ENCODE results near the gene YEATS2. TPM values are rescaled to one million over a fixed set of nuclear protein-coding genes. Genes with fewer than 3 reads are reported as not detected.

The YEATS2 gene
- polyA plus RNA-seq, 1 donor (not counting 4 experiments of a cell fraction or from before 2014, with no cell fraction given), result 21.7 TPM

- H3K79me2 ChIP-seq (ENCODE audit: control insufficient read depth, insufficient read depth, low read length), result no peaks in the 10 kb centered on the region
- no peaks in the 10 kb centered on the region for H3K27me3 ChIP-seq (ENCODE audit: control insufficient read depth, extremely low read depth, insufficient read depth, low read length)
- H3K36me3 ChIP-seq (ENCODE audit: control insufficient read depth in 2 of 2, extremely low read depth in 1 of 2, insufficient read depth in 2 of 2, low read length in 2 of 2), result peaks cover 0 to 17% of the 10 kb centered on the region in 2 experiments
- H2AFZ ChIP-seq (ENCODE audit: control insufficient read depth, low read length), result no peak overlapping the region
- no peak overlapping the region for H3K4me3 ChIP-seq (ENCODE audit: control insufficient read depth in 2 of 3, extremely low read depth in 1 of 3, insufficient read depth in 2 of 3, low read depth in 1 of 3, low read length in 3 of 3)
- H4K20me1 ChIP-seq (ENCODE audit: control insufficient read depth, extremely low read depth, insufficient read depth, low read length), result no peaks in the 10 kb centered on the region
- no peak overlapping the region for H3K27ac ChIP-seq (ENCODE audit: control insufficient read depth, insufficient read depth, low read length)
- DNase-seq (ENCODE audit: low read depth, low spot score) (no peak), FAIRE-seq (no peak)
- no peak overlapping the region for H3K9ac ChIP-seq (ENCODE audit: control insufficient read depth, extremely low read depth, insufficient read depth, low read length)
- H3K4me1 ChIP-seq (ENCODE audit: control insufficient read depth, extremely low read depth, insufficient read depth, low read length), result no peaks in the 10 kb centered on the region
- TF ChIP-seq CTCF (optimal IDR thresholded peaks at IDR 0.05 in 1 of 3, IDR thresholded peaks at IDR 0.05 in 1 of 3, conservative IDR thresholded peaks at IDR 0.05 in 1 of 3; ENCODE audit: extremely low read depth in 1 of 3, insufficient read depth in 2 of 3, low read length in 3 of 3) (no peak), EZH2 (IDR thresholded peaks at IDR 0.05; ENCODE audit: low read length) (no peak)
- H3K9me1 ChIP-seq (ENCODE audit: control insufficient read depth, extremely low read depth, insufficient read depth, low read length), result no peaks in the 10 kb centered on the region
- H3K4me2 ChIP-seq (ENCODE audit: control insufficient read depth, extremely low read depth, insufficient read depth, low read depth, low read length), result no peak overlapping the region
- no peaks in the 10 kb centered on the region for H3K9me3 ChIP-seq (ENCODE audit: control insufficient read depth, low read depth, low read length)
- dilution Hi-C loops (cut with MboI; ENCODE audit: extremely low pct_ligation_motif_present, low sequenced_read_pairs), result no loop called here
Observed at GRCh38 chr3:183743231-183743630, 45.6 kb downstream of the YEATS2 start.

DNA sequence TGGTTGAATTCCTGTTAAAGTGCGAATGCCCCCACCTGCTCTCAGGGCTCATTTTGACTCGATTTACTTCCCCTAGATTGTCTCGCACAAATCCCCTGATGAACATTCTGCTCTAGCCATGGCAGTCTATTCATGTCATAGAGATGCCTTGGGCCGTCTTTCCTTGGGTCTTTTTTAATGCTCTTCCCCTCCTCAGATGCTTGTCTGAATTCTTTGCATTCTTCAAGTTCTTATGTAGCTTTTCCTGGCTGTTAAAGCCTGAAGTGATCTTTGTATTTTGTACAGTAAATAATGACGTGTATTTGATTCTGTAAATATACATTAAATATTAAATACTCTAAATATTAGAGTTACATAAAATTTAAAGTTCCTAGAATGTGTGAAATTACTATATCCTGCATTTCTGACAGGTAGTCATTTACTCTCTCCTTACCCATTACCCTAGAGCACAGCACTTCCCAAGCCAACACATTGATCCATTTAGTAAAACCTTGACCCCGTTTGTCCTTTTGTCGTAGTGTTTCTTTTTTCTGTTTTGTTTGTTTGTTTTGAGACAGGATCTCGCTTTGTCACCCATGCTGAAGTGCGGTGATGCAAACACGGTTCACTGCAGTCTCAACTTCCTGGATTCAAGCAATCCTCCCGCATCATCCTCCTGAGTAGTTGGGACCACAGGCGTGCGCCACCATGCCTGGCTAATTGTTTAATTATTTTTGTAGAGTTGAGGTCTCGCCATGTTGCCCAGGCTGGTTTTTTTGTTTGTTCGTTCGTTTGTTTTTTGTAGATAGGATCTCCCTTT is 47.9 kb downstream of the YEATS2 start:
- dilution Hi-C loops (cut with MboI; ENCODE audit: extremely low pct_ligation_motif_present, low sequenced_read_pairs), result no loop called here
- no peaks in the 10 kb centered on the region for H3K4me1 ChIP-seq (ENCODE audit: control insufficient read depth, extremely low read depth, insufficient read depth, low read length)
- no peak overlapping the region for H3K9ac ChIP-seq (ENCODE audit: control insufficient read depth, extremely low read depth, insufficient read depth, low read length)
- TF ChIP-seq CTCF (optimal IDR thresholded peaks at IDR 0.05 in 1 of 3, IDR thresholded peaks at IDR 0.05 in 1 of 3, conservative IDR thresholded peaks at IDR 0.05 in 1 of 3; ENCODE audit: extremely low read depth in 1 of 3, insufficient read depth in 2 of 3, low read length in 3 of 3), result no peak
- TF ChIP-seq EZH2 (IDR thresholded peaks at IDR 0.05; ENCODE audit: low read length), result no peak
- H3K4me2 ChIP-seq (ENCODE audit: control insufficient read depth, extremely low read depth, insufficient read depth, low read depth, low read length), result no peak overlapping the region
- H3K27me3 ChIP-seq (ENCODE audit: control insufficient read depth, extremely low read depth, insufficient read depth, low read length), result no peaks in the 10 kb centered on the region
- no peaks in the 10 kb centered on the region for H3K79me2 ChIP-seq (ENCODE audit: control insufficient read depth, insufficient read depth, low read length)
- FAIRE-seq (no peak), DNase-seq (ENCODE audit: low read depth, low spot score) (no peak)
- no peaks in the 10 kb centered on the region for H3K9me3 ChIP-seq (ENCODE audit: control insufficient read depth, low read depth, low read length)
- H3K27ac ChIP-seq (ENCODE audit: control insufficient read depth, insufficient read depth, low read length), result no peak overlapping the region
- no peaks in the 10 kb centered on the region for H4K20me1 ChIP-seq (ENCODE audit: control insufficient read depth, extremely low read depth, insufficient read depth, low read length)
- H3K9me1 ChIP-seq (ENCODE audit: control insufficient read depth, extremely low read depth, insufficient read depth, low read length), result no peaks in the 10 kb centered on the region
- peaks cover 6 to 18% of the 10 kb centered on the region in 2 experiments for H3K36me3 ChIP-seq (ENCODE audit: control insufficient read depth in 2 of 2, extremely low read depth in 1 of 2, insufficient read depth in 2 of 2, low read length in 2 of 2)
- H2AFZ ChIP-seq (ENCODE audit: control insufficient read depth, low read length), result no peak overlapping the region
- no peak overlapping the region for H3K4me3 ChIP-seq (ENCODE audit: control insufficient read depth in 2 of 3, extremely low read depth in 1 of 3, insufficient read depth in 2 of 3, low read depth in 1 of 3, low read length in 3 of 3)
